ENCODE results near the gene RIMBP2.

The RIMBP2 gene

DNA sequence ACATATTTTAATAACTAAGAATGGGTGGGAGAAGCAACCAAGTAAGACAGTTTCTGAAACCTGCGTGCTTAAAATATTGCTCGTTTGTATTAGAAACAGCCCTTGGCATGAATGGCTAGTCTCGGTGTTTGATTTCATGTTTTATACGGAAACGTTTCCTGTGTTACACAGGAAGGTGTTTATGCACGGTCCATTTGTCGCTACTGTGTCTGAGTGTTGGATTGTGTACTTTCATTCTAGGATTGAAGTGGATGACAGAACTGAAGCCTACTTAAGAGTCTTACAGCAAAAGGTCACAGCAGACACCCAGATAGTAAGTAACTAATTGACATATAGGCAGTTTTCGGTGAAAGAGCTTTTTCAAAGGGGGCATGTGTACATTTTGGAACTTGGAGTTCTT lies 358.9 kb downstream of the RIMBP2 start:
- Histone ChIP-seq H3K36me3 (ENCODE audit: insufficient read depth) (no peaks in the 10 kb centered on the region), H4K20me1 (ENCODE audit: insufficient read depth) (no peaks in the 10 kb centered on the region), H3K79me2 (ENCODE audit: insufficient read depth, low read depth) (no peaks in the 10 kb centered on the region), H3K4me3 (IDR thresholded peaks at IDR 0.05; ENCODE audit: insufficient read depth, low read depth, low read length) (no peak overlapping the region), H3K4me1 (ENCODE audit: low read depth, poor library complexity, severe bottlenecking) (no peaks in the 10 kb centered on the region), H3K27me3 (ENCODE audit: insufficient read depth, low read depth) (no peaks in the 10 kb centered on the region), H3K4me2 (no peak overlapping the region), H3K27ac (no peak overlapping the region), H3K9ac (no peak overlapping the region), H2AFZ (ENCODE audit: low read depth) (no peak overlapping the region)
- TF ChIP-seq, protein P1, sequence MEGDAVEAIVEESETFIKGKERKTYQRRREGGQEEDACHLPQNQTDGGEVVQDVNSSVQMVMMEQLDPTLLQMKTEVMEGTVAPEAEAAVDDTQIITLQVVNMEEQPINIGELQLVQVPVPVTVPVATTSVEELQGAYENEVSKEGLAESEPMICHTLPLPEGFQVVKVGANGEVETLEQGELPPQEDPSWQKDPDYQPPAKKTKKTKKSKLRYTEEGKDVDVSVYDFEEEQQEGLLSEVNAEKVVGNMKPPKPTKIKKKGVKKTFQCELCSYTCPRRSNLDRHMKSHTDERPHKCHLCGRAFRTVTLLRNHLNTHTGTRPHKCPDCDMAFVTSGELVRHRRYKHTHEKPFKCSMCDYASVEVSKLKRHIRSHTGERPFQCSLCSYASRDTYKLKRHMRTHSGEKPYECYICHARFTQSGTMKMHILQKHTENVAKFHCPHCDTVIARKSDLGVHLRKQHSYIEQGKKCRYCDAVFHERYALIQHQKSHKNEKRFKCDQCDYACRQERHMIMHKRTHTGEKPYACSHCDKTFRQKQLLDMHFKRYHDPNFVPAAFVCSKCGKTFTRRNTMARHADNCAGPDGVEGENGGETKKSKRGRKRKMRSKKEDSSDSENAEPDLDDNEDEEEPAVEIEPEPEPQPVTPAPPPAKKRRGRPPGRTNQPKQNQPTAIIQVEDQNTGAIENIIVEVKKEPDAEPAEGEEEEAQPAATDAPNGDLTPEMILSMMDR (conservative IDR thresholded peaks at IDR 0.05; ENCODE audit: low read depth, low read length) = no peak

GRCh38 chr12:130356222-130356621 lies 359.9 kb downstream of the RIMBP2 start:
- no peaks in the 10 kb centered on the region for H3K27me3 ChIP-seq (ENCODE audit: insufficient read depth, low read depth)

DNA sequence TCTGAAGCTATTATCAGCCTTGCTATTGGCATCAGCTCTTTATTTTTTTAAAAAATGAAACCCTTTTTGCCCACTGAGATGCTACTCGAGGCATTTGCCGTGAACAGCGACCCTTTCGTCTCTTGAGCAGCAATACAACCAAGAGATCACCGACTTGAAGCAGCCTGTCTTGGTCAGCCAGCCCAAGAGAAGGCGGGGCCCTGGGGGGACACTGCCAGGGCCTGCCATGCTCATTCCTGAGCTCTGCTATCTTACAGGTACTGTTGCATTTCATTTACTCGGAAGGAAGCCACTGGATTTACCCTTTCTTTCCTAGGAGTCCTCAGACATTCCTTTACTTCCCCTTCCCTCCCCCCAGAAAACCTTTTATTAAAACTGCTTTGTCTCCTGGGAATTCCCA lies 361.7 kb downstream of the RIMBP2 start:
- Histone ChIP-seq H3K27ac (no peak overlapping the region), H3K4me3 (IDR thresholded peaks at IDR 0.05; ENCODE audit: insufficient read depth, low read depth, low read length) (no peak overlapping the region), H3K4me1 (ENCODE audit: low read depth, poor library complexity, severe bottlenecking) (no peaks in the 10 kb centered on the region), H3K36me3 (ENCODE audit: insufficient read depth) (no peaks in the 10 kb centered on the region), H2AFZ (ENCODE audit: low read depth) (no peak overlapping the region), H4K20me1 (ENCODE audit: insufficient read depth) (no peaks in the 10 kb centered on the region), H3K9ac (no peak overlapping the region), H3K4me2 (no peak overlapping the region), H3K79me2 (ENCODE audit: insufficient read depth, low read depth) (no peaks in the 10 kb centered on the region), H3K27me3 (ENCODE audit: insufficient read depth, low read depth) (no peaks in the 10 kb centered on the region)
- TF ChIP-seq, protein P1 (conservative IDR thresholded peaks at IDR 0.05; ENCODE audit: low read depth, low read length) = no peak

More at GRCh38 chr12:130356222-130356621, 359.9 kb downstream of the RIMBP2 start:
- H3K9ac ChIP-seq = no peak overlapping the region
- no peak overlapping the region for H3K4me3 ChIP-seq (IDR thresholded peaks at IDR 0.05; ENCODE audit: insufficient read depth, low read depth, low read length)
- no peak overlapping the region for H3K4me2 ChIP-seq
- H3K79me2 ChIP-seq (ENCODE audit: insufficient read depth, low read depth) = no peaks in the 10 kb centered on the region
- H3K4me1 ChIP-seq (ENCODE audit: low read depth, poor library complexity, severe bottlenecking) = no peaks in the 10 kb centered on the region
- H4K20me1 ChIP-seq (ENCODE audit: insufficient read depth) = no peaks in the 10 kb centered on the region
- H3K36me3 ChIP-seq (ENCODE audit: insufficient read depth) = no peaks in the 10 kb centered on the region
- no peak overlapping the region for H2AFZ ChIP-seq (ENCODE audit: low read depth)
- no peak overlapping the region for H3K27ac ChIP-seq
- TF ChIP-seq, protein P1 (conservative IDR thresholded peaks at IDR 0.05; ENCODE audit: low read depth, low read length) = no peak

DNA sequence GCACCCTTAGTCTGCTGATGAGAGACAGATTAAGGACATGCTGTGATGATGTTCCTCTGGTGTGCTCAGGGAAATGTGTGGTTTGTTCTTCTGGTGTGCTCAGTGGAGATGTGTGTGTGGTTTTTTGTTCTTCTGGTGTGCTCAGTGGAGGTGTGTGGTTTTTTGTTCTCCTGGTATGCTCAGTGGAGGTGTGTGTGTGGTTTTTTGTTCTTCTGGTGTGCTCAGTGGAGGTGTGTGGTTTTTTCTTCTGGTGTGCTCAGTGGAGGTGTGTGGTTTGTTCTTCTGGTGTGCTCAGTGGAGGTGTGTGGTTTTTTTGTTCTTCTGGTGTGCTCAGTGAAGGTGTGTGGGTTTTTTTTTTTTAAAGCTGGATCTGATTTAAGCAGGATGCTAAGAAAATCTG lies 363.0 kb downstream of the RIMBP2 start:
- Histone ChIP-seq H3K27ac (no peak overlapping the region), H3K27me3 (ENCODE audit: insufficient read depth, low read depth) (no peaks in the 10 kb centered on the region), H3K36me3 (ENCODE audit: insufficient read depth) (no peaks in the 10 kb centered on the region), H3K4me2 (no peak overlapping the region), H3K4me3 (IDR thresholded peaks at IDR 0.05; ENCODE audit: insufficient read depth, low read depth, low read length) (no peak overlapping the region), H3K79me2 (ENCODE audit: insufficient read depth, low read depth) (no peaks in the 10 kb centered on the region), H4K20me1 (ENCODE audit: insufficient read depth) (no peaks in the 10 kb centered on the region), H3K4me1 (ENCODE audit: low read depth, poor library complexity, severe bottlenecking) (no peaks in the 10 kb centered on the region), H3K9ac (no peak overlapping the region), H2AFZ (ENCODE audit: low read depth) (no peak overlapping the region)
- TF ChIP-seq, protein P1 (conservative IDR thresholded peaks at IDR 0.05; ENCODE audit: low read depth, low read length) = no peak
